SK-N-SH treated with all-trans-retinoic acid at 6 μM for 48 hours (cell line): ENCODE measurements around the gene AHRR.

Source experiments
- ATAC-seq: fragments of 200-7000 bp; cut with Tn5 transposase; 3 replicates; pipeline ENCODE4 v1.9.1; 2020; ENCODE audit warnings: mild to moderate bottlenecking, moderate library complexity
- BACH2 ChIP-seq: fragments of 250-450 bp; sonication (Bioruptor Pico); IDR thresholded peaks from 2 replicates; pipeline ENCODE4 v1.9.0; 2021; ENCODE audit warnings: mild to moderate bottlenecking, borderline replicate concordance
- ESRRG ChIP-seq: fragments of 250-450 bp; sonication (Bioruptor Pico); IDR thresholded peaks from 2 replicates; pipeline ENCODE4 v1.6.1; 2021; ENCODE audit warnings: mild to moderate bottlenecking
- GLIS3 ChIP-seq: fragments of 250-450 bp; sonication (Bioruptor Pico); IDR thresholded peaks from 2 replicates; pipeline ENCODE4 v1.5.0; 2020; ENCODE audit warnings: mild to moderate bottlenecking, moderate library complexity
- ISL1 ChIP-seq: fragments of 250-450 bp; sonication (Bioruptor Pico); IDR thresholded peaks from 2 replicates; pipeline ENCODE4 v2.1.2; 2022; ENCODE audit warnings: mild to moderate bottlenecking, moderate library complexity
- OSR1 ChIP-seq: fragments of 250-450 bp; sonication (Bioruptor Pico); IDR thresholded peaks from 2 replicates; pipeline ENCODE4 v1.8.0; 2022; ENCODE audit warnings: moderate library complexity, mild to moderate bottlenecking, inconsistent platforms
- PPARA ChIP-seq: fragments of 250-450 bp; sonication (Bioruptor Pico); IDR thresholded peaks from 2 replicates; pipeline ENCODE4 v1.5.0; 2020; ENCODE audit warnings: mild to moderate bottlenecking, borderline replicate concordance
- SNAI2 ChIP-seq: fragments of 250-450 bp; sonication (Bioruptor Pico); IDR thresholded peaks from 2 replicates; pipeline ENCODE4 v1.5.0; 2020; ENCODE audit warnings: mild to moderate bottlenecking, moderate library complexity
- TCF4 ChIP-seq: fragments of 250-450 bp; sonication (Bioruptor Pico); IDR thresholded peaks from 2 replicates; pipeline ENCODE4 v1.8.0; 2021; ENCODE audit warnings: mild to moderate bottlenecking, moderate library complexity, borderline replicate concordance
- TOX ChIP-seq: fragments of 250-450 bp; sonication (Bioruptor Pico); IDR thresholded peaks from 2 replicates; pipeline ENCODE4 v1.8.0; 2021; ENCODE audit warnings: mild to moderate bottlenecking, moderate library complexity, borderline replicate concordance
- ZC3H10 ChIP-seq: fragments of 250-450 bp; sonication (Bioruptor Pico); IDR thresholded peaks from 2 replicates; pipeline ENCODE4 v1.5.1; 2021; ENCODE audit warnings: mild to moderate bottlenecking, moderate library complexity
- ZFP3 ChIP-seq: fragments of 250-450 bp; sonication (Bioruptor Pico); IDR thresholded peaks from 2 replicates; pipeline ENCODE4 v1.5.0; 2020; ENCODE audit warnings: mild to moderate bottlenecking, moderate library complexity
- ZFP30 ChIP-seq: fragments of 450-650 bp; formaldehyde crosslinking; IDR thresholded peaks from 2 replicates; pipeline ENCODE4 v1.5.0; 2022; ENCODE audit warnings: mild to moderate bottlenecking, moderate library complexity
- ZNF565 ChIP-seq: fragments of 450-650 bp; formaldehyde crosslinking; conservative IDR thresholded peaks from 2 replicates; pipeline ENCODE4 v1.5.0; 2020; ENCODE audit warnings: low read depth, mild to moderate bottlenecking, moderate library complexity
- ZNF70 ChIP-seq: fragments of 450-650 bp; formaldehyde crosslinking; IDR thresholded peaks from 2 replicates; pipeline ENCODE4 v1.5.0; 2020; ENCODE audit warnings: mild to moderate bottlenecking, moderate library complexity
- ZNF8 ChIP-seq: fragments of 450-650 bp; formaldehyde crosslinking; IDR thresholded peaks from 2 replicates; pipeline ENCODE4 v1.5.0; 2020; ENCODE audit warnings: mild to moderate bottlenecking, moderate library complexity
- TF ChIP-seq, protein P1 (sequence below): fragments of 250-450 bp; sonication (Bioruptor Pico); IDR thresholded peaks from 2 replicates; pipeline ENCODE4 v1.8.0; 2020; ENCODE audit warnings: mild to moderate bottlenecking, moderate library complexity, borderline replicate concordance
- TF ChIP-seq, protein P2 (sequence below): fragments of 250-450 bp; sonication (Bioruptor Pico); IDR thresholded peaks from 2 replicates; pipeline ENCODE4 v1.5.0; 2020; ENCODE audit warnings: mild to moderate bottlenecking, moderate library complexity
- TF ChIP-seq, protein P3 (sequence below): fragments of 250-450 bp; sonication (Bioruptor Pico); IDR thresholded peaks from 2 replicates; pipeline ENCODE4 v1.5.1; 2021; ENCODE audit warnings: mild to moderate bottlenecking, moderate library complexity
- TF ChIP-seq, protein P4 (sequence below): fragments of 250-450 bp; sonication (Bioruptor Pico); IDR thresholded peaks from 2 replicates; pipeline ENCODE4 v1.5.1; 2020; ENCODE audit warnings: low read depth, mild to moderate bottlenecking, moderate library complexity
- TF ChIP-seq, protein P5 (sequence below): fragments of 250-450 bp; sonication (Bioruptor Pico); IDR thresholded peaks from 2 replicates; pipeline ENCODE4 v1.8.0; 2021; ENCODE audit warnings: low read depth, mild to moderate bottlenecking, moderate library complexity, borderline replicate concordance

The AHRR gene

DNA sequence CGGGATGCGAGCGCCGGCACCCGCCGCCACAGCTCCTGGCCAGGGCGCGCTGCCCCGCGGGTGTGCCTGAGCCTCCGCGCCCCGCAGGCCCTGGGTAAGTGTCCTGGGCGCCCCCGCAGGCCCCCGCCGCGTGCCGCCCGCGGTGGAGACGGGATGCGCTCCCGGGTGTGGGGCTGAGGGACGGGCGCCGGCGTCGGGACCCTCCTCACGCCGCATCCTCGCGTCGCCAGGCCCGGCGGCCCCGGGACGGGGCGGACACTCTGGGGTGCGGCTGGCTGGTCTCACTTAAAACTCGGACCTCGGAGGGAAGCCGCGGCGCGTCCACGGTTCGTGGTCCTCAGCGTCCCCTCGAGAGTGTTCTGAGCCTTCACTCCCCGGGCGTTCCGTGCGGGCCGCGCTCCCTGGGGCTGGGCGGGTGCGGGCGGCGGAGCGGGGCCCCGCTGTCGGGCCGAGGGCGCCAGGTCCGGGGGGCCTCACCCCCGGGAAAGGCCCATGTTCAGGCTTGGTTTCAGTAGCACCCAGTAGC is 275 bp downstream of the AHRR start:
- TF ChIP-seq ZFP30 (CRISPR knock-in tag): no peak
- TF ChIP-seq ZNF565 (CRISPR knock-in tag): no peak
- no peak for TF ChIP-seq BACH2 (CRISPR knock-in tag)
- no peak for TF ChIP-seq TOX (CRISPR knock-in tag)
- TF ChIP-seq, protein P1, sequence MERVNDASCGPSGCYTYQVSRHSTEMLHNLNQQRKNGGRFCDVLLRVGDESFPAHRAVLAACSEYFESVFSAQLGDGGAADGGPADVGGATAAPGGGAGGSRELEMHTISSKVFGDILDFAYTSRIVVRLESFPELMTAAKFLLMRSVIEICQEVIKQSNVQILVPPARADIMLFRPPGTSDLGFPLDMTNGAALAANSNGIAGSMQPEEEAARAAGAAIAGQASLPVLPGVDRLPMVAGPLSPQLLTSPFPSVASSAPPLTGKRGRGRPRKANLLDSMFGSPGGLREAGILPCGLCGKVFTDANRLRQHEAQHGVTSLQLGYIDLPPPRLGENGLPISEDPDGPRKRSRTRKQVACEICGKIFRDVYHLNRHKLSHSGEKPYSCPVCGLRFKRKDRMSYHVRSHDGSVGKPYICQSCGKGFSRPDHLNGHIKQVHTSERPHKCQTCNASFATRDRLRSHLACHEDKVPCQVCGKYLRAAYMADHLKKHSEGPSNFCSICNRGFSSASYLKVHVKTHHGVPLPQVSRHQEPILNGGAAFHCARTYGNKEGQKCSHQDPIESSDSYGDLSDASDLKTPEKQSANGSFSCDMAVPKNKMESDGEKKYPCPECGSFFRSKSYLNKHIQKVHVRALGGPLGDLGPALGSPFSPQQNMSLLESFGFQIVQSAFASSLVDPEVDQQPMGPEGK (CRISPR knock-in tag): no peak
- no peak for TF ChIP-seq ZNF8 (CRISPR knock-in tag)
- no peak for ATAC-seq

DNA sequence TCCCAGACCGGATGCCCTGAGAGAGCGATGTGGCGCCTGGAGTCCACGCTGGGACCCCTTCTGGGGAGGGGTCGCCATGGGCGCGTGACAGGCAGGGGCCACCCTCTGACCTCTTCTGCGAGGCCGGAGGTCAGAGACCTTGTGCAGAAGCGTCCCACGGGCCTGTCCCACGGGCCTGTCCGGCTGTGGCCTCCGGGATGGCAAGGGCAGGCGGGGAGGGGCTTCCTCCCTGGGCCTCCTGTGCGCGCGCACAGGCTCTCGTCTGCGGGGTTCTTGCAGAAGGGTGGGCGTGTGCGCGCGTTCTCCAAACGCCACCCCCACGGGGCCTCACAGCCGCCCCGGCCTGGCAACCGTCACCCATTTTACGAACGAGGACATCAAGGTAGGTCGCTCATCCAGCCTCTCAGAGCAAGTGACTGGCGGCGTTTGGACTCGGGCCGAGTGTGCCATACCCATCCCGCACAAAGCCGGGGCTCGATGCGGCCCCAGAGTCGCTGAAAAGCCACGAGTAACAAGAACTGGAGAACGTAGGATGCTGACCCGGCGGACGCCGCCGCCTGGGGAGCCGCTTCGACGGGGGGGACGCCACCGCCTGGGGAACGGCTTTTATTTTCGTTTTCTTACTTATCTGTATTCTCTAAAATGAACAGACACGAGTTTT is 897 bp downstream of the AHRR start:
- no peak for ATAC-seq
- TF ChIP-seq, protein P2, sequence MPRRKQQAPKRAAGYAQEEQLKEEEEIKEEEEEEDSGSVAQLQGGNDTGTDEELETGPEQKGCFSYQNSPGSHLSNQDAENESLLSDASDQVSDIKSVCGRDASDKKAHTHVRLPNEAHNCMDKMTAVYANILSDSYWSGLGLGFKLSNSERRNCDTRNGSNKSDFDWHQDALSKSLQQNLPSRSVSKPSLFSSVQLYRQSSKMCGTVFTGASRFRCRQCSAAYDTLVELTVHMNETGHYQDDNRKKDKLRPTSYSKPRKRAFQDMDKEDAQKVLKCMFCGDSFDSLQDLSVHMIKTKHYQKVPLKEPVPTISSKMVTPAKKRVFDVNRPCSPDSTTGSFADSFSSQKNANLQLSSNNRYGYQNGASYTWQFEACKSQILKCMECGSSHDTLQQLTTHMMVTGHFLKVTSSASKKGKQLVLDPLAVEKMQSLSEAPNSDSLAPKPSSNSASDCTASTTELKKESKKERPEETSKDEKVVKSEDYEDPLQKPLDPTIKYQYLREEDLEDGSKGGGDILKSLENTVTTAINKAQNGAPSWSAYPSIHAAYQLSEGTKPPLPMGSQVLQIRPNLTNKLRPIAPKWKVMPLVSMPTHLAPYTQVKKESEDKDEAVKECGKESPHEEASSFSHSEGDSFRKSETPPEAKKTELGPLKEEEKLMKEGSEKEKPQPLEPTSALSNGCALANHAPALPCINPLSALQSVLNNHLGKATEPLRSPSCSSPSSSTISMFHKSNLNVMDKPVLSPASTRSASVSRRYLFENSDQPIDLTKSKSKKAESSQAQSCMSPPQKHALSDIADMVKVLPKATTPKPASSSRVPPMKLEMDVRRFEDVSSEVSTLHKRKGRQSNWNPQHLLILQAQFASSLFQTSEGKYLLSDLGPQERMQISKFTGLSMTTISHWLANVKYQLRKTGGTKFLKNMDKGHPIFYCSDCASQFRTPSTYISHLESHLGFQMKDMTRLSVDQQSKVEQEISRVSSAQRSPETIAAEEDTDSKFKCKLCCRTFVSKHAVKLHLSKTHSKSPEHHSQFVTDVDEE: no peak
- TF ChIP-seq GLIS3: no peak

DNA sequence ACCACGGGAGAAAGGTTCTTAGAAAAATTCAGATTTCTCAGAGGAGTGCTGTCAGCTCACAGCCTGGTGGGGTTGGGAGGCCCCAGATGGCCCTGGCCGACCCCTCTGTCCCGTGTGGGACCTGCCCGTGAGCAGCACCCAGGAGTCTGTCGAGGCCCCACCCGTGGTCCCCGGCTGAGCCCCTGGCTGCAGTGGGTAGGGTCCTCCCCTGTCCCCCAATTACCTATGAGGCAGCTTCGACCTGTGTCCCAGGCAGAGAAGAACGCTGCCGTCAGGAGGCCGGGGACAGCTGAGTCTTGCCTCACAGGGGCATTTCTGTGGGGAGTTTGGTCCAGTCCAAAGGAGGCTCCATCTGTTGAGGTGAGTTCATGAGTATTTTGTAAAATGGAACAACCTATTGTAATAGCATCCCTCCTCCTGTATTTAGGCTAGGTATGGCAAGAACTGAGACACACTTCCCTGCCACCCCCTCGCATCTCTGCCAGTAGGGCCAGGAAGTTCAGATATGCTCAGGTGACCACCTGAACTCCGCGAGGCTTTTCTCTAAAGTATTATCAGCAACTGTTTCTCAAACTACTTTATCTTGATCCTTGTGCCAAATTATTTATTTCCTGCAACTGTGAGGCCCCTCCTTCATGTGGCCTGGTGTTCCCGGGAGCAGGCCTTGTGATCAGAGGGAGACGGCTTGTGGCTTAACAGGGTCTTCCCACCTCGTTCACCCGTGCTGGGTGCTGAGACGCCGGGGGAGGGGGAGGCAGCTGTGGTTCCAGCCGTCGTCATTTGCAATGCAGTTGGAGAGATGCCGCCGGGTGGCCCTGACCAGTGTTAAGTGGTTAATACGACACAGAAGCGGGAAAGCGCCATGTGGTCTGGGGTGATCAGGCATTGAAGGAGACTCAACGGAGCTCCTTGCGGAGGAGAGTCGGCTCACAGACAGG is 1.7 kb downstream of the AHRR start:
- ATAC-seq: no peak
- no peak for TF ChIP-seq ZNF70 (CRISPR knock-in tag)
- no peak for TF ChIP-seq ZFP30 (CRISPR knock-in tag)
- TF ChIP-seq PPARA (CRISPR knock-in tag): no peak
- TF ChIP-seq, protein P3, sequence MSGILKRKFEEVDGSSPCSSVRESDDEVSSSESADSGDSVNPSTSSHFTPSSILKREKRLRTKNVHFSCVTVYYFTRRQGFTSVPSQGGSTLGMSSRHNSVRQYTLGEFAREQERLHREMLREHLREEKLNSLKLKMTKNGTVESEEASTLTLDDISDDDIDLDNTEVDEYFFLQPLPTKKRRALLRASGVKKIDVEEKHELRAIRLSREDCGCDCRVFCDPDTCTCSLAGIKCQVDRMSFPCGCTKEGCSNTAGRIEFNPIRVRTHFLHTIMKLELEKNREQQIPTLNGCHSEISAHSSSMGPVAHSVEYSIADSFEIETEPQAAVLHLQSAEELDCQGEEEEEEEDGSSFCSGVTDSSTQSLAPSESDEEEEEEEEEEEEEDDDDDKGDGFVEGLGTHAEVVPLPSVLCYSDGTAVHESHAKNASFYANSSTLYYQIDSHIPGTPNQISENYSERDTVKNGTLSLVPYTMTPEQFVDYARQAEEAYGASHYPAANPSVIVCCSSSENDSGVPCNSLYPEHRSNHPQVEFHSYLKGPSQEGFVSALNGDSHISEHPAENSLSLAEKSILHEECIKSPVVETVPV (CRISPR knock-in tag): no peak
- TF ChIP-seq ZNF8 (CRISPR knock-in tag): no peak

DNA sequence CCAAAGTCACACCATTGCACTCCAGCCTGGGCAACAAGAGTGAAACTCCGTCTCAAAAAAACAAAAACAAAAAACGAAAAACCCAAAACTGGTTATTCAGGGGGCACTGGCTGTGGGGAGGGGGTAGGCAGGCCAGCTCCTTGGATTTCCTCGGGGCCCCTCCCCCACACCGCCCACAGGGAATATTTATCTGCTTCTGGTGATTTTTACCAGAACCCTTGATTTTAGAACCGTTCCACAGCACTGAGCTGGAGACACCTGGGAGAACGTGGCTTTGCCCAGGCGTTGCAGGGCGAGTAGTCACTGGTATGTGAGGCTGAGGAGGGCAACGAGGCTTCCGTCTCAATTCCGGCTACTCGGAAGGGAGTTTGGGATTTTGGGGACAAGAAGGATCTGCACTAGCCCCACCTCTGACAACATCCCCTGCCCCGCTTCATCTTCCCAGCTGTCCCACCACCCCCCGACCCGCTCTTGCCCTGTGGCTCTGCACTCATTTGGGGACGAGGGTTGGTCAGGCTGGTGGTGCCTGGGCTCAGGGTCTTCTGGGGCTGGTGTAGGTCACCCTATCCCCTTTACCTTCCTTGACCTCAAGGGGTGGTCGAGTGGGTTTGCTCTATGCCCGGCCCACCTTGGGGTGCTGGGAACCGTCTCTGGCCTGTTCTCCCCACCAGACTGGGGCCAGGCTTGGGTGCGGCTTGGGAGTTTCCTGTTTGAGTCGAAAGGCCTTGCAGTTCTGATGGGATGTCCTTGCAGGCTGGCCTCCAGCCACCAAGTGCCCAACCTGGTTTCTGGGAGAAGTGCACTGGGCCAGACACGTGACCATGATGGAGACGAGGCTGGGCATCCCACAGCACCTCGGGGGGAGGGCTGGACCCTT is 3.5 kb downstream of the AHRR start:
- ATAC-seq: no peak
- TF ChIP-seq ESRRG (CRISPR knock-in tag): no peak
- TF ChIP-seq, protein P4, sequence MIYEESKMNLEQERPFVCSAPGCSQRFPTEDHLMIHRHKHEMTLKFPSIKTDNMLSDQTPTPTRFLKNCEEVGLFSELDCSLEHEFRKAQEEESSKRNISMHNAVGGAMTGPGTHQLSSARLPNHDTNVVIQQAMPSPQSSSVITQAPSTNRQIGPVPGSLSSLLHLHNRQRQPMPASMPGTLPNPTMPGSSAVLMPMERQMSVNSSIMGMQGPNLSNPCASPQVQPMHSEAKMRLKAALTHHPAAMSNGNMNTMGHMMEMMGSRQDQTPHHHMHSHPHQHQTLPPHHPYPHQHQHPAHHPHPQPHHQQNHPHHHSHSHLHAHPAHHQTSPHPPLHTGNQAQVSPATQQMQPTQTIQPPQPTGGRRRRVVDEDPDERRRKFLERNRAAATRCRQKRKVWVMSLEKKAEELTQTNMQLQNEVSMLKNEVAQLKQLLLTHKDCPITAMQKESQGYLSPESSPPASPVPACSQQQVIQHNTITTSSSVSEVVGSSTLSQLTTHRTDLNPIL (CRISPR knock-in tag): no peak
- no peak for TF ChIP-seq ZFP3 (CRISPR knock-in tag)
- TF ChIP-seq GLIS3: no peak
- TF ChIP-seq, protein P1 (CRISPR knock-in tag): no peak
- no peak for TF ChIP-seq ISL1 (CRISPR knock-in tag)
- TF ChIP-seq ZC3H10 (CRISPR knock-in tag): no peak
- TF ChIP-seq OSR1 (CRISPR knock-in tag): no peak
- TF ChIP-seq, protein P5, sequence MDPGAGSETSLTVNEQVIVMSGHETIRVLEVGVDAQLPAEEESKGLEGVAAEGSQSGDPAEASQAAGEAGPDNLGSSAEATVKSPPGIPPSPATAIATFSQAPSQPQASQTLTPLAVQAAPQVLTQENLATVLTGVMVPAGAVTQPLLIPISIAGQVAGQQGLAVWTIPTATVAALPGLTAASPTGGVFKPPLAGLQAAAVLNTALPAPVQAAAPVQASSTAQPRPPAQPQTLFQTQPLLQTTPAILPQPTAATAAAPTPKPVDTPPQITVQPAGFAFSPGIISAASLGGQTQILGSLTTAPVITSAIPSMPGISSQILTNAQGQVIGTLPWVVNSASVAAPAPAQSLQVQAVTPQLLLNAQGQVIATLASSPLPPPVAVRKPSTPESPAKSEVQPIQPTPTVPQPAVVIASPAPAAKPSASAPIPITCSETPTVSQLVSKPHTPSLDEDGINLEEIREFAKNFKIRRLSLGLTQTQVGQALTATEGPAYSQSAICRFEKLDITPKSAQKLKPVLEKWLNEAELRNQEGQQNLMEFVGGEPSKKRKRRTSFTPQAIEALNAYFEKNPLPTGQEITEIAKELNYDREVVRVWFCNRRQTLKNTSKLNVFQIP: no peak
- TF ChIP-seq ZNF8 (CRISPR knock-in tag): no peak
- TF ChIP-seq TCF4 (CRISPR knock-in tag): no peak
- no peak for TF ChIP-seq SNAI2
